PFSK-1 (cell line): ENCODE measurements around the gene SNX10.

Experiments used
- POLR2AphosphoS5 ChIP-seq: IDR thresholded peaks from 2 replicates; pipeline ENCODE4 v1.6.1; 2012; ENCODE audit warnings: low read depth, mild to moderate bottlenecking, control low read depth, low read length, moderate library complexity
- REST ChIP-seq, 2 experiments: IDR thresholded peaks; 2 replicates each; pipeline versions ENCODE4 v1.6.1 to v1.8.0; 2011 to 2012; ENCODE audit warnings: low read depth in 2 of 2, low read length in 2 of 2, control low read depth in 1 of 2, inconsistent platforms in 1 of 2, mild to moderate bottlenecking in 1 of 2, moderate library complexity in 1 of 2; ENCODE audit not compliant: insufficient read depth in 1 of 2
- SIN3A ChIP-seq: IDR thresholded peaks from 2 replicates; pipeline ENCODE4 v1.6.1; 2012; ENCODE audit warnings: mild to moderate bottlenecking, low read length, moderate library complexity, borderline replicate concordance; ENCODE audit not compliant: insufficient read depth
- TAF1 ChIP-seq: IDR thresholded peaks from 2 replicates; pipeline ENCODE4 v1.6.1; 2012; ENCODE audit warnings: low read length, control low read depth, borderline replicate concordance; ENCODE audit not compliant: insufficient read depth

GRCh38 chr7:26305869-26306665 lies 14.4 kb downstream of the SNX10 start:
- TF ChIP-seq TAF1: no peak
- TF ChIP-seq POLR2AphosphoS5: no peak
- no peak for TF ChIP-seq REST (IDR thresholded peaks at IDR 0.05; ENCODE audit: insufficient read depth in 1 of 2, low read depth in 2 of 2, low read length in 2 of 2)
- TF ChIP-seq SIN3A: no peak
